H1 (cell line): ENCODE data around the gene CCBE1. TPM values are rescaled to one million over a fixed set of nuclear protein-coding genes. Genes with fewer than 3 reads are reported as not detected.

ENCODE experiments used
- MAFK ChIP-seq: IDR thresholded peaks from 2 replicates; pipeline ENCODE4 v1.6.1; 2012; ENCODE audit warnings: low read depth, mild to moderate bottlenecking, improper control_type of control experiment, low read length
- POU5F1 ChIP-seq: IDR thresholded peaks from 2 replicates; pipeline ENCODE4 v1.6.1; 2011; ENCODE audit warnings: low read depth, mild to moderate bottlenecking, low read length, moderate library complexity
- SP4 ChIP-seq: IDR thresholded peaks from 2 replicates; pipeline ENCODE4 v1.6.1; 2012; ENCODE audit warnings: low read length, inconsistent platforms
- polyA plus RNA-seq, 7 experiments: library from polyadenylated mRNA; depleted of rRNA in 3 of 7; stranded (reverse) in 5 of 7; unstranded in 2 of 7; fragments of >200 nt in 5 of 7; fragments of 200-250 nt in 2 of 7; gene quantifications; 1 replicate in 5 of 7; 2 replicates in 1 of 7; 4 replicates in 1 of 7; pipeline versions ENCODE4 v1.2.1 to v1.2.3, GENCODE V29; 2011 to 2013; ENCODE audit warnings: missing spikeins in 2 of 7, mixed read lengths in 2 of 7
- total RNA-seq: library from RNA; stranded (reverse); fragmentation: NEBNext Ultra II Directional; extraction: Animal tissue kit (Norgen Biotek cat#: 25700); gene quantifications from 2 replicates; pipeline ENCODE4 v1.2.1, GENCODE V29; 2021

Gene CCBE1
- total and polyA plus RNA-seq, 2 of the 8 experiments (the other 6 are each of a cell fraction or from before 2014, with no cell fraction given), result 2.1 to 2.6 TPM

GRCh38 chr18:59701272-59701671 is 4.0 kb upstream of the CCBE1 start (continued):
- TF ChIP-seq SP4 (no peak), POU5F1 (no peak), MAFK (no peak)
